Suprapubic skin (tissue), 3 donors: ENCODE results near the gene FAM209B.

Experiments used
- CTCF ChIP-seq, 2 donors: fragments of 200-600 bp in 1 of 2; fragments of 450-650 bp in 1 of 2; sonication (generic) in 1 of 2; IDR thresholded peaks; one replicate each; pipeline ENCODE4 v1.5.1; 2016 to 2019; ENCODE audit warnings: antibody characterized with exemption in 2 of 2, mild to moderate bottlenecking in 1 of 2, moderate library complexity in 1 of 2
- EP300 ChIP-seq: sonication (generic); formaldehyde crosslinking; IDR thresholded peaks from one replicate; pipeline ENCODE4 v1.6.1; 2017; ENCODE audit warnings: antibody characterized with exemption
- POLR2A ChIP-seq, 2 donors: fragments of 450-650 bp; IDR thresholded peaks; one replicate each; pipeline ENCODE4 v1.6.1; 2017; ENCODE audit warnings: antibody characterized with exemption in 2 of 2, mild to moderate bottlenecking in 2 of 2, moderate library complexity in 2 of 2

GRCh38 chr20:56570832-56571231, 37.8 kb downstream of the FAM209B start:
- TF ChIP-seq CTCF (IDR thresholded peaks at IDR 0.05) (no peak), POLR2A (IDR thresholded peaks at IDR 0.05) (no peak), EP300 (no peak)
